Peyer's patch (tissue), 4 donors: Measurements from ENCODE around the gene WDR74. TPM values are rescaled to one million over a fixed set of nuclear protein-coding genes. Genes with fewer than 3 reads are reported as not detected.
"Not testable (repeated sequence)": the region's sequence is repeated elsewhere in the genome, so short reads cannot be mapped to it uniquely, and the experiment has no call there.

ENCODE experiments used
- DNase-seq, 3 donors: peaks; one replicate each; pipeline ENCODE4 v3.0.0-alpha.2; 2017 to 2019
- H3K27ac ChIP-seq, 4 donors: fragments of 200-600 bp; sonication (generic); one replicate each; pipeline ENCODE4 v1.5.1; 2016 to 2019
- H3K27me3 ChIP-seq, 2 donors: fragments of 200-600 bp; sonication (generic); one replicate each; pipeline ENCODE4 v1.5.1; 2019
- H3K36me3 ChIP-seq, 3 donors: fragments of 200-600 bp; sonication (generic); one replicate each; pipeline ENCODE4 v1.5.1; 2016 to 2019
- H3K4me1 ChIP-seq, 4 donors: fragments of 200-600 bp; sonication (generic); one replicate each; pipeline ENCODE4 v1.5.1; 2016 to 2019
- H3K4me3 ChIP-seq, 4 donors: fragments of 200-600 bp; sonication (generic); 1 replicate in 3 of 4; 2 replicates in 1 of 4; pipeline ENCODE4 v1.5.1; 2016 to 2019; ENCODE audit warnings: mild to moderate bottlenecking in 1 of 4
- H3K9me3 ChIP-seq, 4 donors: fragments of 200-600 bp; sonication (generic); one replicate each; pipeline ENCODE4 v1.5.1; 2016 to 2019; ENCODE audit warnings: mild to moderate bottlenecking in 1 of 4
- CTCF ChIP-seq, 6 experiments: fragments of 450-650 bp in 4 of 6; fragments of 200-600 bp in 2 of 6; sonication (generic) in 1 of 6; IDR thresholded peaks; one replicate each; pipeline ENCODE4 v1.5.1; 2017 to 2019; ENCODE audit warnings: antibody characterized with exemption in 6 of 6, mild to moderate bottlenecking in 3 of 6, moderate library complexity in 1 of 6
- POLR2A ChIP-seq, 2 donors: fragments of 450-650 bp; IDR thresholded peaks; one replicate each; pipeline ENCODE4 v1.5.1; 2017; ENCODE audit warnings: antibody characterized with exemption in 2 of 2, mild to moderate bottlenecking in 2 of 2, moderate library complexity in 2 of 2
- total RNA-seq, 4 donors: library from RNA; depleted of rRNA; stranded (reverse); fragments of >200 nt; gene quantifications; one replicate each; pipeline ENCODE4 v1.1.0, GENCODE V29; 2016

WDR74 gene
- total RNA-seq, 4 donors from 2014 or later = 17.7 to 78.4 (median 28.6) TPM

DNA sequence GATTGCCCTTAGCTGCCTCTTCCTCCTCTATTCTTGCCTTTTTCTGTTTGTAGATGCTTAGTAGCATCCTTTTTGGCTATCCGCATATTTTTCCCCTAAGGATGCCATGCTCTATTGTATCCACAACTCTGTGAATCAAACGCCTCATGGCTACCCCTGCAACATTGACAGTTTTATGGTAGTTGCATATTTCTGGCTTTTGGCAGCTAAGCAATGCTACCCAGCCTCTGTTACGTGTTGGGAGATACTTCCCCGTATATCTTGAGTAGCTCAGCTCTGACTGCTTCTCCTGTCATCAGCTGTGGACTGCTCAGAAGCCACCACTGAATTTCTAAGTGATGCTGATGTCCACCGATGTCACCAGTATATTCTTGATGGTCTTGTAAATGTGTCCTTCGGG, 26.2 kb upstream of the WDR74 start:
- Histone ChIP-seq H3K4me1 (no peaks in the 10 kb centered on the region), H3K4me3 (no peak overlapping the region), H3K27me3 (no peaks in the 10 kb centered on the region), H3K9me3 (no peaks in the 10 kb centered on the region), H3K36me3 (no peaks in the 10 kb centered on the region), H3K27ac (no peak overlapping the region)
- TF ChIP-seq POLR2A (IDR thresholded peaks at IDR 0.05) (no peak), CTCF (IDR thresholded peaks at IDR 0.05) (no peak)
- DNase-seq = no peak

DNA sequence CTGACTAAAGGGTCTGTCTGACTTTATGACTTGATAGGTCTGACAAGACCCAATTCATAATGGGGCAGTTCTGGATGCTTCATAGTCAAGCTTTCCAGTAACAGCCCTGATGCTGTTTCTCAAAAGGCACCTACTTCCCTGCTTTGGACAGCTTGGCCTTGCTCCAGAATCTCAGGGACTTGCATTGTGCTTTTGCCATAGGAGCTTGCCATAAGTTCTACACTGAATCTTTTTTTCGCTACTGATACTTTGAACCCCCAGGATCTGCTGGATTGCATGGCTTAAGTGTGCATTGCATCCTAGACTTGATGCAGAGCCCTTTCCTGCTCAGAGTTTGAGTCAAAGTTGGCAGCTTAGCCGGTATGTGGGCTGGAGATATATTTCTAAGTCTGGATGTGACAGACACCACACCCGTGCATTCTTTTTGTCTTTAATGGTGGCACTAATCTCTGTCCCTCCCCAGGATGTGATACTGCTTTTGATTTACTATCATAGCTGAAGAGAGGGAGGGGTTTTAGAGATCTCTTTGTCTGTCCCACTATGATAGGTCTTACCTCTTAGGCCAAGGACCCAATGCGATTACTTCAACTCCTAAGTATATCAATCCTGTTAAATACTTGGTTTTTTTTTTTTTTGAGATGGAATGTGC, 24.4 kb upstream of the WDR74 start:
- Histone ChIP-seq H3K4me1 (no peaks in the 10 kb centered on the region), H3K36me3 (no peaks in the 10 kb centered on the region), H3K27ac (no peak overlapping the region), H3K4me3 (no peak overlapping the region), H3K9me3 (no peaks in the 10 kb centered on the region), H3K27me3 (no peaks in the 10 kb centered on the region)
- no peak for TF ChIP-seq POLR2A (IDR thresholded peaks at IDR 0.05)
- no peak for TF ChIP-seq CTCF (IDR thresholded peaks at IDR 0.05)
- DNase-seq = no peak

- not testable (repeated sequence) for H3K27ac ChIP-seq, H3K36me3 ChIP-seq, H3K27me3 ChIP-seq, H3K4me3 ChIP-seq, H3K4me1 ChIP-seq, H3K9me3 ChIP-seq, DNase-seq
Measured at GRCh38 chr11:62861564-62862192, 22.3 kb upstream of the WDR74 start.

- Histone ChIP-seq H3K4me1 (peaks cover 0 to 13% (median 0%) of the 10 kb centered on the region in 4 donors), H3K4me3 (no peak overlapping the region), H3K36me3 (no peaks in the 10 kb centered on the region), H3K27me3 (no peaks in the 10 kb centered on the region), H3K9me3 (no peaks in the 10 kb centered on the region), H3K27ac (no peak overlapping the region)
- DNase-seq = no peak
- no peak for TF ChIP-seq POLR2A (IDR thresholded peaks at IDR 0.05)
- TF ChIP-seq CTCF (IDR thresholded peaks at IDR 0.05) = no peak
Measured at GRCh38 chr11:62860835-62861563, 21.6 kb upstream of the WDR74 start.

GRCh38 chr11:62859281-62859703, 19.9 kb upstream of the WDR74 start:
- peaks cover 0 to 20% (median 1%) of the 10 kb centered on the region in 4 donors for H3K4me1 ChIP-seq
- H3K4me3 ChIP-seq, H3K27ac ChIP-seq, H3K9me3 ChIP-seq, H3K27me3 ChIP-seq, DNase-seq, H3K36me3 ChIP-seq: not testable (repeated sequence)

DNA sequence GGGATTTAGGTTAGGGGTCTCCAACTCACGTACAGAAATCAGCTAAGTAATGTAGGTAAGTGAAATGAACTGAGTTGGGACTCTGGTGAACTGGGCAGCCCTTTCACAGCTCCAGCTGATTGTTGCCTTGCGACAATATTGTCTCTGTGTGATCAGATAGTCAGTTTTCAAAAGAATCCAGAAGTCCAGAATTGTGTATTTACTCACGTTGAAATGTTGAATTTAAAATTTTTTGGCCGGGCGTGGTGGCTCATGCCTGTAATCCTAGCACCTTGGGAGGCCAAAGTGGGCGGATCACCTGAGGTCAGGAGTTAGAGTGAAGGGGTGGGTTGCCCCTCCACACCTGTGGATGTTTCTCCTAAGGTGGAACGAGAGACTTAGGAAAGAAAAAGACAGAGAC, 18.8 kb upstream of the WDR74 start:
- DNase-seq = no peak
- no peak overlapping the region for H3K4me3 ChIP-seq
- no peak overlapping the region for H3K27ac ChIP-seq
- peaks cover 0 to 6% (median 0%) of the 10 kb centered on the region in 3 donors for H3K36me3 ChIP-seq
- TF ChIP-seq POLR2A (IDR thresholded peaks at IDR 0.05) (no peak), CTCF (IDR thresholded peaks at IDR 0.05) (no peak)
- peaks cover 0 to 31% (median 10%) of the 10 kb centered on the region in 4 donors for H3K4me1 ChIP-seq
- no peaks in the 10 kb centered on the region for H3K27me3 ChIP-seq
- H3K9me3 ChIP-seq = no peaks in the 10 kb centered on the region
